ENCODE results near the gene ZNF45.
"Not testable (repeated sequence)": the region's sequence is repeated elsewhere in the genome, so short reads cannot be mapped to it uniquely, and the experiment has no call there.

ZNF45 gene

GRCh38 chr19:43872547-43873336, 62.3 kb downstream of the ZNF45 start:
- no peak for ATAC-seq
- TF ChIP-seq ISL1 (CRISPR knock-in tag; IDR thresholded peaks at IDR 0.05) (no peak), RARB (CRISPR knock-in tag; IDR thresholded peaks at IDR 0.05) (no peak), GLIS3 (CRISPR knock-in tag; IDR thresholded peaks at IDR 0.05) (no peak), POU6F1 (CRISPR knock-in tag; IDR thresholded peaks at IDR 0.05; ENCODE audit: borderline replicate concordance, low read depth) (no peak), ARNTL (CRISPR knock-in tag; IDR thresholded peaks at IDR 0.05; ENCODE audit: borderline replicate concordance, low read depth) (no peak), ESRRG (CRISPR knock-in tag; IDR thresholded peaks at IDR 0.05) (no peak), ZC3H10 (CRISPR knock-in tag; IDR thresholded peaks at IDR 0.05) (no peak), ZFP30 (CRISPR knock-in tag; IDR thresholded peaks at IDR 0.05) (no peak), TSHZ2 (CRISPR knock-in tag; IDR thresholded peaks at IDR 0.05) (no peak), TCF4 (CRISPR knock-in tag; IDR thresholded peaks at IDR 0.05; ENCODE audit: borderline replicate concordance) (no peak), OSR1 (CRISPR knock-in tag; IDR thresholded peaks at IDR 0.05) (no peak), ZNF565 (CRISPR knock-in tag; conservative IDR thresholded peaks at IDR 0.05; ENCODE audit: low read depth) (no peak), ZNF70 (CRISPR knock-in tag; IDR thresholded peaks at IDR 0.05) (no peak), ZFP3 (CRISPR knock-in tag; IDR thresholded peaks at IDR 0.05) (no peak), PPARA (CRISPR knock-in tag; IDR thresholded peaks at IDR 0.05; ENCODE audit: borderline replicate concordance) (no peak), BACH2 (CRISPR knock-in tag; IDR thresholded peaks at IDR 0.05; ENCODE audit: borderline replicate concordance) (no peak), SNAI2 (CRISPR knock-in tag; IDR thresholded peaks at IDR 0.05) (no peak), CSRNP3 (CRISPR knock-in tag; IDR thresholded peaks at IDR 0.05) (no peak), CREB5 (CRISPR knock-in tag; IDR thresholded peaks at IDR 0.05; ENCODE audit: low read depth) (no peak), ZNF8 (CRISPR knock-in tag; IDR thresholded peaks at IDR 0.05) (no peak)

GRCh38 chr19:43866923-43867322, 68.2 kb downstream of the ZNF45 start:
- not testable (repeated sequence) for ATAC-seq
